Measurements from ENCODE around the gene EPAS1.
A peak's percentile ranks its signal among the peaks of the same experiment; 100 is the strongest.

EPAS1 gene

DNA sequence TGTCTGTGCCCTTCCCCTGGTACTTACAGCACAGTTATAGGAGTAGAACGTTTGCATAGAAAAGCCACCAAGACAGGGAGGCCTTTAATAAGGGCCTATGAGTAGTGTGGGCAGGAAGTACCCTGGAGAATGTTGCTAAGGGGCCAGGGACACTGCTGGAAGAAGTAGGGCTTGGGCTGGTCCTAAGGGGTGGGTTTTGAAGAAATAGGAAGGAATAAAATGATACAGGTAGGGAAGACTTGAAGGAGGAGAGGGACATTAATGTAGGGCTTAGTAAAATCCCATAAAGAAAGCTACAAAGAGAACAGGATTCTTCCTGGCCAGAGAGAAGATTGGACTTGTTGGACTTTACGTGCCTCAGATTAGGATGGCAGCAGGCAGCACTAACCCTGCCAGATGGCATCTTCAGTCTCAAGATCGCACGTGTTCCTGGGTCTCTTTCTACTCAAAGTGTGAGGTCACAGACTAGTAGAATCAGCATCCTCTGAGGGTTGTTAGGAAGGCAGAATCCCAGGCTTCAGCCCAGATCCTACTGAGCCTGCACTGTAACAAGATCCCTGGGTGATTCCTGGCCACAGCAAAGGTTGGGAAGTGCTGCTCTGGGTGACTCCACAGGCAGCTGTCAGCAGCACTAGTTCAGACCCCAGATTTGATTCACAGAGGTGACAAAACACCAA is 39.2 kb downstream of the EPAS1 start:
- TF ChIP-seq, protein P1, sequence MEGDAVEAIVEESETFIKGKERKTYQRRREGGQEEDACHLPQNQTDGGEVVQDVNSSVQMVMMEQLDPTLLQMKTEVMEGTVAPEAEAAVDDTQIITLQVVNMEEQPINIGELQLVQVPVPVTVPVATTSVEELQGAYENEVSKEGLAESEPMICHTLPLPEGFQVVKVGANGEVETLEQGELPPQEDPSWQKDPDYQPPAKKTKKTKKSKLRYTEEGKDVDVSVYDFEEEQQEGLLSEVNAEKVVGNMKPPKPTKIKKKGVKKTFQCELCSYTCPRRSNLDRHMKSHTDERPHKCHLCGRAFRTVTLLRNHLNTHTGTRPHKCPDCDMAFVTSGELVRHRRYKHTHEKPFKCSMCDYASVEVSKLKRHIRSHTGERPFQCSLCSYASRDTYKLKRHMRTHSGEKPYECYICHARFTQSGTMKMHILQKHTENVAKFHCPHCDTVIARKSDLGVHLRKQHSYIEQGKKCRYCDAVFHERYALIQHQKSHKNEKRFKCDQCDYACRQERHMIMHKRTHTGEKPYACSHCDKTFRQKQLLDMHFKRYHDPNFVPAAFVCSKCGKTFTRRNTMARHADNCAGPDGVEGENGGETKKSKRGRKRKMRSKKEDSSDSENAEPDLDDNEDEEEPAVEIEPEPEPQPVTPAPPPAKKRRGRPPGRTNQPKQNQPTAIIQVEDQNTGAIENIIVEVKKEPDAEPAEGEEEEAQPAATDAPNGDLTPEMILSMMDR (conservative IDR thresholded peaks at IDR 0.05) = no peak
- TF ChIP-seq ZFX (IDR thresholded peaks at IDR 0.05) = no peak
- peak overlapping the region; percentile 75 for H3K27ac ChIP-seq

DNA sequence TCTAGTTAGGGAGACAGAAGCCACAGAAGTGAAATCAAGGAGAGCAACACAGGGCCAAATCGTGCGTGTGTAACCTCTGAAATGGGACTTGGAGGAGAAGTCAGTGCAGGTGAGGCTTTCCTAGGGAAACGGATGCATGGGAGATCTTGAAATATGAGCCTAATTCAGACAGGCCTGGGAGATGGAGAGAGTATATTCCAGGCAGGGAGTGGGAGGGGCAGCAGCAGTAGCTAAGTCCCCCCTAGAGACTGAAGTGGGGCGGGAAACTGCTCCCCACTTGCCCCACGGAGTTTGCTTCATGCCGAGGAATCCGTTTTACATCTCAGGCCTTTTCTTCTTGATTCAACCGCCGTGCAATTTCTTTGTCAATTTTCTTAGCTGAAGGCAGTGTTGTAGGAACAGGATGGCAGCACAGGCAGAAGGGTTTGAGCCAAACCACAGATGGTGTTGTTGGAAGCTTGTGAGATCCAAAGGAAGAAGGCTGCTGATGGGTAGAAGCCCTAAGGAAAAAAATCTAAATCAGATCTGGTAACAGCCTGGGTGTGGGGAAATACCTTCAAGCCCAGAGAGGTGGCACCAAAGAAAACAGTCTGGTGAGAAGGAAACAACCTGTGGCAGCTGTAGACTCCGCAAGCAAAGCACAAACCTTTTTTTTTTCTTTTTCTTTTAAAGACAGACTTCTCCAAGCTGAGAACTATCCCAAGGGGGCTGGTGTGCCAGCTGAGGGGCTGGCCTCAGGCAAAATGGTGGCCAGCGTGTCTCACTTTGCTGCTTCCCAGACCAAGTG is 40.2 kb downstream of the EPAS1 start:
- TF ChIP-seq ZFX (IDR thresholded peaks at IDR 0.05) = no peak
- TF ChIP-seq, protein P1 (conservative IDR thresholded peaks at IDR 0.05) = no peak
- H3K27ac ChIP-seq = peak overlapping the region; percentile 75; the same call in 1 of the 2 replicates

DNA sequence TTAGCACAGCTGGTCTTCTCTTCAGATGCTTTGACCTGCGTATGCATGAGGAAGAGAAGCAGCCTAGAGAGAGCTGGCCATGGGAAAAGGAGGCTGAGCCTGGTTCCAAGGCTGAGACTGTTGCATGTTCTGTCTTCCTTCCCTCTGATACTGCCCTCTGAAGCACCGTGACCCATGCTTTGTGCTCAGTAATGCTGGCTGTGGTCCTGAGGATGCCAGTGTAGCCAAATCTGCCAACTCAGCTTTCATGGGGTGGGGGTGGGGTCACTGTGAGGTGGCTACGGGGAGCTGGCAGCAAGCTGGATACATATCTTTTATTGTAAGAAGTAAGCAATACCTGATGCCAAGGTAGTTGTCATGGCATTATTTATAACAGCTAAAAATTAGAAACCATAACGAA is 41.5 kb downstream of the EPAS1 start:
- H3K27ac ChIP-seq = no peak overlapping the region
- TF ChIP-seq ZFX (IDR thresholded peaks at IDR 0.05) = no peak
- TF ChIP-seq, protein P1 (conservative IDR thresholded peaks at IDR 0.05) = no peak

DNA sequence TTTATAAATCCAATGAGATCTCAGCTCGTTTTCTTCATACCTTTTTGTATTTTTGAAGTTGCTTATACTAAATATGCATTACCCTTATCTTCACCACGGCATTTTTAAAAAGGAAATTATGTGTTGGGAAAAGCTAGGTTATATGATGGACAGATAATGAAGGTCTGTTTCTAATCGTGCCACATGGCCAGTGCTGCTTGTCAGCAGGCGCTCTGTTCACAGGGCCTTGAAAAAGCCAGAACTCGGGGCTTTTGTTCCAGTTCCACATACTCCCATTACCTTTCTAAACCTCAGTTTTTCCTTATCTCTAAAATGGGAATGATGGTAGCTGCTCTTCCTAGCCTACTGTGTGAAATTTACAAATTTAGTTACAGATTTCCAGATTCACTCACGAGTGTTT is 42.0 kb downstream of the EPAS1 start:
- TF ChIP-seq, protein P1 (conservative IDR thresholded peaks at IDR 0.05) = no peak
- no peak for TF ChIP-seq ZFX (IDR thresholded peaks at IDR 0.05)
- H3K27ac ChIP-seq = no peak overlapping the region

DNA sequence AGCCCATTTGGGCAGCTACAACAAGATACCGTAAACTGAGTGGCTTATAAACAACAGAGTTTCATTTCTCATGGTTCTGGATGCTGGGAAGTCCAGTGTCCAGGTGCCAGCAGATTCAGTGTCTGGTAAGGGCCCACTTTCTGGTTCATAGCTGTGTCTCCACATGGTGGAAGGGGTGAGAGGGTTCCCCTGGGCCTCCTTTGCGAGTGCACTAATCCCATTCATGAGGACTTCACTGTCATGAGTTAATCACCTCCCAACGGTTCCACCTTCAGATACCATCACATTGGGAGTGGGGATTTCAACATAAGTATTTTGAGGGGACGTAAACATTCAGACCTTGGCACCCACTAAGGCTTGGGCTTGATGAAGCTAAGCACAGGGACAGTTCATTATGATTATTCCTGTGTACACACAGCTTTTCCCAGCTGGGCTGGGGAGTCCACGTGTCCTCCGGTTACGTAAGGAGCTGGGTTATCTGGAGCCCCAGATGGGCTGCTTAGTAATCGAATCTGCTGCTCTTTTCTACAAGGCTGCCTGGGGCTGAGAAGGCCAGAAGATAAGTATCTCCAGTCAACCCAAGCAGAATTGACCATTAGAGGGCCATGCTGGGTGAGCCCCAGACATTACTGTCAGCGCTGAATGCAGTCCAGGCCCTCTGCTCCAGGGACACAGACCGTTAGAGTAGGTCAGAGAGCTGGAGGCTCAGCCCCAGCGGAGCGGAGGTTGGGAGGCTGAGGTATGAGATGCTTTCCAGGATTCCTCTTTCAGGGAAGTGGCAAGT is 42.7 kb downstream of the EPAS1 start:
- no peak overlapping the region for H3K27ac ChIP-seq

DNA sequence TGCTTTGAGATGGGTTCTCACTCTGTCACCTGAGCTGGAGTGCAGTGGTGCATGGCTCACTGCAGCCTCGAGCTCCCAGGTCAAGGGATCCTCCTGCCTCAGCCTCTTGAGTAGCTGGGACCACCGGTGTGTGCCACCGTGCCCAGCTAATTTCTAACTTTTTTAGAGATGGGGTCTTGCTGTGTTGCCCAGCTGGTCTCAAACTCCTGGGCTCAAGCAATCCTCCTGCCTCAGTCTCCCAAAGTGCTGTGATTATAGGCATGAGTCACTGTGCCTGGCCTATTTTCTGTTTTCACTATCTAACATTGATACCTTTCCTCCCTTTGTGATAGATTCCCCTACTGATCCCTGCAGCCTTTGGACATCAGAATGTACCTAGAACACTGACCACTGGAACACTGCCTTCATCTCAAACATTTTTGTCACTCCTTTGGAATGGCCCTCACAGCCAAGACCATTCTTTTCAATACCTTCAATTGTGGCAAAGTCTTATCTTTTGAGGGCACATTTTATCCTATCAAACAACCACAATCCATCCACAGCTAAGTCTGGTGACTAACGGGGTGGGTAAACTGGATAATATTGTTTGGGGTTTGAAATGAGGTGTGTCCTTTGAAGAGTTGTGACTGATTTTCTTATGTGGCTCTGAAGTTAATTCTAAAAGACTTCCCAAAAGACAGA is 43.7 kb downstream of the EPAS1 start:
- TF ChIP-seq ZFX (IDR thresholded peaks at IDR 0.05) = no peak
- H3K27ac ChIP-seq = no peak overlapping the region

More for the DNA sequence above, 42.7 kb downstream of the EPAS1 start:
- TF ChIP-seq ZFX (IDR thresholded peaks at IDR 0.05) = no peak
- TF ChIP-seq, protein P1 (conservative IDR thresholded peaks at IDR 0.05) = no peak

DNA sequence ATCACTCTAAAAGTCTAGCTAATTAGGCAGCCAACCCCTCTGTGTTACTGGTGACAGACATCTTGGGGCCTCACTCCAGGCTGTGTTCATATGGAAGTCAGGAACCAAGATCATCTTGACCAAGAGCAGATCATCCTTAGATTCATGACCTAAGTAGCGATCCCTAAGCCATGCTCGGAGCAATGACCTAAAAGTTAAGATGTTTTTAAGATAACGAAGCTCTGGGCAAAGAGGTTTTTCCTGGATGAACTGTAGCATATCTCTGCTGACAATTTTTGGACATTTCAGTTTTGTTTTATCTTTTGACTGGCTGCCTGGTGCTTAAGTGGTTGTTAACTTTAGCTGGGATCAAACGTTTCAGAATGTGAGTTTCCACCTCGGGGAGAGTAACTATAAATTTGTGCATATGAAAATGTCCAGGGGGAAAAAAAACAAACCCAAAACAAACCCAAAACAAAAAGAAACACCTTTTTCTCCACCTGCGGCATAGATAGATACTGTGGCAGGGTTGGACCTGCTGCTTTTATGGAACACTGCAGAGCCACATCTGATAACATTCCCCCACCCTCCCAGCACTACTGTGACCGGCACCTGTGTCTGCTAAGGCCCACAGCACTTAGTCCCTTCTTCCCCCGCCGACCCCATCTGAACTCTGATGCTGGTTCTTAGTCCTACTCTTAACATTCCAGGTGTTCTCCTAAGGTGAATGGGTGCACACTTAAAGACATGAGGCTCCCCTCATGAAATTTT is 45.5 kb downstream of the EPAS1 start:
- no peak for TF ChIP-seq ZFX (IDR thresholded peaks at IDR 0.05)
- TF ChIP-seq, protein P1 (conservative IDR thresholded peaks at IDR 0.05) = no peak

More for the DNA sequence above, 45.5 kb downstream of the EPAS1 start:
- H3K27ac ChIP-seq = no peak overlapping the region
